Neural progenitor cell (in vitro differentiated cells): ENCODE results near the gene KCNIP1. TPM values are rescaled to one million over a fixed set of nuclear protein-coding genes. Genes with fewer than 3 reads are reported as not detected.
A peak's percentile ranks its signal among the peaks of the same experiment; 100 is the strongest.

ENCODE experiments used
- DNase-seq: peaks from one replicate; pipeline ENCODE4 v3.0.0-alpha.2; 2016; ENCODE audit warnings: low spot score
- H2AFZ ChIP-seq: fragments of 200-600 bp; sonication (generic); replicated peaks from 2 replicates; pipeline ENCODE4 v1.6.1; 2016; ENCODE audit warnings: antibody characterized with exemption
- H3F3A ChIP-seq: fragments of 200-600 bp; sonication (generic); 2 replicates; pipeline ENCODE4 v1.6.1; 2016; ENCODE audit warnings: antibody characterized with exemption, low read depth
- H3K27ac ChIP-seq: fragments of 200-600 bp; sonication (generic); 2 replicates; pipeline ENCODE4 v1.5.1; 2016; ENCODE audit warnings: mild to moderate bottlenecking
- H3K27me3 ChIP-seq: fragments of 200-600 bp; sonication (generic); 2 replicates; pipeline ENCODE4 v1.6.1; 2016; ENCODE audit warnings: mild to moderate bottlenecking, moderate library complexity
- H3K36me3 ChIP-seq: fragments of 200-600 bp; sonication (generic); 2 replicates; pipeline ENCODE4 v1.5.1; 2016
- H3K4me1 ChIP-seq: fragments of 200-600 bp; sonication (generic); 2 replicates; pipeline ENCODE4 v1.6.1; 2016; ENCODE audit warnings: mixed run types
- H3K4me2 ChIP-seq: fragments of 200-600 bp; sonication (generic); 2 replicates; pipeline ENCODE4 v1.6.1; 2016
- H3K4me3 ChIP-seq: fragments of 200-600 bp; sonication (generic); 2 replicates; pipeline ENCODE4 v1.5.1; 2016
- H3K79me2 ChIP-seq: fragments of 200-600 bp; sonication (generic); 2 replicates; pipeline ENCODE4 v1.6.1; 2016; ENCODE audit warnings: low read depth
- H3K9ac ChIP-seq: fragments of 200-600 bp; sonication (generic); 2 replicates; pipeline ENCODE4 v1.6.1; 2016
- H3K9me3 ChIP-seq: fragments of 200-600 bp; sonication (generic); 2 replicates; pipeline ENCODE4 v1.5.1; 2016; ENCODE audit warnings: low read depth
- H4K20me1 ChIP-seq: fragments of 200-600 bp; sonication (generic); 2 replicates; pipeline ENCODE4 v1.6.1; 2016; ENCODE audit warnings: low read depth
- H3K27ac Mint-ChIP-seq: 3 replicates; pipeline ENCODE4 v1.8.0; 2021; ENCODE audit warnings: mixed read lengths
- H3K27me3 Mint-ChIP-seq: 2 replicates; pipeline ENCODE4 v1.8.0; 2022; ENCODE audit warnings: low read depth, mild to moderate bottlenecking, inconsistent platforms, moderate library complexity, mixed read lengths; ENCODE audit not compliant: insufficient read depth
- H3K36me3 Mint-ChIP-seq: 3 replicates; pipeline ENCODE4 v1.8.0; 2021; ENCODE audit warnings: mixed read lengths
- H3K4me1 Mint-ChIP-seq: 3 replicates; pipeline ENCODE4 v1.8.0; 2021; ENCODE audit warnings: mixed read lengths
- H3K4me3 Mint-ChIP-seq: 3 replicates; pipeline ENCODE4 v1.8.0; 2021; ENCODE audit warnings: mild to moderate bottlenecking, moderate library complexity, mixed read lengths
- H3K9me3 Mint-ChIP-seq: 3 replicates; pipeline ENCODE4 v1.8.0; 2020; ENCODE audit warnings: mixed read lengths
- EZH2 ChIP-seq: fragments of 200-600 bp; sonication (generic); IDR thresholded peaks from 2 replicates; pipeline ENCODE4 v1.6.1; 2017; ENCODE audit warnings: antibody characterized with exemption, mild to moderate bottlenecking, moderate library complexity
- EZH2phosphoT487 ChIP-seq: fragments of 200-600 bp; sonication (generic); IDR thresholded peaks from 2 replicates; pipeline ENCODE4 v1.6.1; 2017; ENCODE audit warnings: antibody characterized with exemption
- total RNA-seq: library from RNA; depleted of rRNA; stranded (reverse); fragments of >200 nt; gene quantifications from 2 replicates; pipeline ENCODE4 v1.2.3, GENCODE V29; 2015; ENCODE audit warnings: low replicate concordance
- TF ChIP-seq, protein P1 (sequence below): fragments of 200-600 bp; sonication (generic); IDR thresholded peaks from 2 replicates; pipeline ENCODE4 v1.5.1; 2017; ENCODE audit warnings: antibody characterized with exemption, mild to moderate bottlenecking

KCNIP1 gene
- total RNA-seq, 1 donor from 2014 or later, result 2.8 TPM

DNA sequence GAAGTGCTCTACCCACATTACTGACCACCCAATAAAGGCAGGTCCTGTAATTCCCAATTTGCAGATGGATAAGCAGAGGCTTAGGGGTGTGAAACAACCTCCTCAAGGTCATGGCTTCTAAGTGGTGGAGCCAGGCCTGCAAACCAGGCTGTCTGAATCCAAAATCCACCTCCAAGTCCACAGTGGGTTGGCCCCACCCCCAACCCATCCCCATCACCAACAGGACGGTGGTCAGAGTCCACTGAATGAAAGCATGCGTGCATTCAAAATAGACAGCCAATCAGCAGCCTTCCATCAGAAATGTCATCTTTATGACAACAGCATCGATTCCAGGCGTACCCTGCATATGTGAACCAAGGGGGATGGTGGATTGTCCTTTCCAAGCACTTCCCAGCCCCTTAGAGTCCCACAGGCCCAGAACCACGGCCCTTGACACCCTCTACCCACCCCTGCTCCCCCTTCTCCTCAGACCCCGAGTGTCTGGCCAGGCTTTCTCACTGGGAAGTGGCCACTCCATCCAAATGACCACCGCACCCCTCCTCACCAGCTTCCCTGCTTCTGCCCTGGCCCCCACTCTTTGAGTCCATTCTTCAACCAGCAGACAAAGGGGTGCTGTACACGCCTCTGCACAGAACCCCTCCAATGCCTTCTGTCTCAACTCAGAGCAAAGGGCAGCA, 133.1 kb downstream of the KCNIP1 start:
- Mint-ChIP-seq H3K27me3 (peaks cover 9% of the 10 kb centered on the region), H3K36me3 (no peaks in the 10 kb centered on the region), H3K4me3 (no peak overlapping the region), H3K9me3 (no peaks in the 10 kb centered on the region), H3K27ac (no peak overlapping the region), H3K4me1 (peaks cover 31% of the 10 kb centered on the region)
- Histone ChIP-seq H3K4me3 (no peak overlapping the region), H3K27ac (no peak overlapping the region), H4K20me1 (peaks cover 11% of the 10 kb centered on the region), H3K79me2 (no peaks in the 10 kb centered on the region), H2AFZ (no peak overlapping the region), H3K9ac (no peak overlapping the region), H3K36me3 (no peaks in the 10 kb centered on the region), H3K4me1 (peaks cover 13% of the 10 kb centered on the region), H3K4me2 (no peak overlapping the region), H3K27me3 (no peaks in the 10 kb centered on the region), H3K9me3 (no peaks in the 10 kb centered on the region), H3F3A (peaks cover 17% of the 10 kb centered on the region)
- TF ChIP-seq, protein P1, sequence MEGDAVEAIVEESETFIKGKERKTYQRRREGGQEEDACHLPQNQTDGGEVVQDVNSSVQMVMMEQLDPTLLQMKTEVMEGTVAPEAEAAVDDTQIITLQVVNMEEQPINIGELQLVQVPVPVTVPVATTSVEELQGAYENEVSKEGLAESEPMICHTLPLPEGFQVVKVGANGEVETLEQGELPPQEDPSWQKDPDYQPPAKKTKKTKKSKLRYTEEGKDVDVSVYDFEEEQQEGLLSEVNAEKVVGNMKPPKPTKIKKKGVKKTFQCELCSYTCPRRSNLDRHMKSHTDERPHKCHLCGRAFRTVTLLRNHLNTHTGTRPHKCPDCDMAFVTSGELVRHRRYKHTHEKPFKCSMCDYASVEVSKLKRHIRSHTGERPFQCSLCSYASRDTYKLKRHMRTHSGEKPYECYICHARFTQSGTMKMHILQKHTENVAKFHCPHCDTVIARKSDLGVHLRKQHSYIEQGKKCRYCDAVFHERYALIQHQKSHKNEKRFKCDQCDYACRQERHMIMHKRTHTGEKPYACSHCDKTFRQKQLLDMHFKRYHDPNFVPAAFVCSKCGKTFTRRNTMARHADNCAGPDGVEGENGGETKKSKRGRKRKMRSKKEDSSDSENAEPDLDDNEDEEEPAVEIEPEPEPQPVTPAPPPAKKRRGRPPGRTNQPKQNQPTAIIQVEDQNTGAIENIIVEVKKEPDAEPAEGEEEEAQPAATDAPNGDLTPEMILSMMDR, result no peak
- TF ChIP-seq EZH2, result no peak
- no peak for TF ChIP-seq EZH2phosphoT487
- DNase-seq, result no peak

DNA sequence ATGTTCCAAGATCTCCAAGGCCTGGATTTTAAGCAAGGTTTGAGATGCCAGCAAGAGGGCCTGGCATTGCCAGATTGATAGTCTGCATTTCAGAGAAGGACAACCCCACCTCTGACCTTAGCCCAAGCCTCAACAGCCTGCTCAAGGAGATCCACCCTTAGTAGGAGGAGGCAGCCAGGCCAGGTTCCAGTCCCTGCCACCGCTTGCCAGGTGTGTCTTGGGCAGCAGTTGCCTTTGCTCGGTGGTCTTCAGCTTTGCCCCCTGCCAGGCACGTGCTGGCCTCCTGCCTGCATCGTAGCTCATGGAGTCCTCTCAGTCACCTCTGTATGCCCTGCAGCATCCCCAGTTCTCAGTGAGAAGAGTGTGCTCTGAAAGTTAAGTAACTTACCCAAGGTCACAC, 134.2 kb downstream of the KCNIP1 start:
- no peak overlapping the region for H2AFZ ChIP-seq
- Mint-ChIP-seq H3K36me3 (no peaks in the 10 kb centered on the region), H3K27me3 (peaks cover 6% of the 10 kb centered on the region), H3K4me3 (no peak overlapping the region), H3K9me3 (no peaks in the 10 kb centered on the region), H3K4me1 (peaks cover 22% of the 10 kb centered on the region), H3K27ac (no peak overlapping the region)
- peaks cover 11% of the 10 kb centered on the region for H3F3A ChIP-seq
- no peaks in the 10 kb centered on the region for H3K79me2 ChIP-seq
- H3K4me1 ChIP-seq, result peaks cover 10% of the 10 kb centered on the region
- peaks cover 11% of the 10 kb centered on the region for H4K20me1 ChIP-seq
- no peaks in the 10 kb centered on the region for H3K9me3 ChIP-seq
- no peak overlapping the region for H3K27ac ChIP-seq
- no peaks in the 10 kb centered on the region for H3K27me3 ChIP-seq
- no peak overlapping the region for H3K4me3 ChIP-seq
- H3K9ac ChIP-seq, result no peak overlapping the region
- H3K36me3 ChIP-seq, result no peaks in the 10 kb centered on the region
- TF ChIP-seq, protein P1, result no peak
- TF ChIP-seq EZH2 (no peak), EZH2phosphoT487 (no peak)
- no peak for DNase-seq
- H3K4me2 ChIP-seq, result no peak overlapping the region

DNA sequence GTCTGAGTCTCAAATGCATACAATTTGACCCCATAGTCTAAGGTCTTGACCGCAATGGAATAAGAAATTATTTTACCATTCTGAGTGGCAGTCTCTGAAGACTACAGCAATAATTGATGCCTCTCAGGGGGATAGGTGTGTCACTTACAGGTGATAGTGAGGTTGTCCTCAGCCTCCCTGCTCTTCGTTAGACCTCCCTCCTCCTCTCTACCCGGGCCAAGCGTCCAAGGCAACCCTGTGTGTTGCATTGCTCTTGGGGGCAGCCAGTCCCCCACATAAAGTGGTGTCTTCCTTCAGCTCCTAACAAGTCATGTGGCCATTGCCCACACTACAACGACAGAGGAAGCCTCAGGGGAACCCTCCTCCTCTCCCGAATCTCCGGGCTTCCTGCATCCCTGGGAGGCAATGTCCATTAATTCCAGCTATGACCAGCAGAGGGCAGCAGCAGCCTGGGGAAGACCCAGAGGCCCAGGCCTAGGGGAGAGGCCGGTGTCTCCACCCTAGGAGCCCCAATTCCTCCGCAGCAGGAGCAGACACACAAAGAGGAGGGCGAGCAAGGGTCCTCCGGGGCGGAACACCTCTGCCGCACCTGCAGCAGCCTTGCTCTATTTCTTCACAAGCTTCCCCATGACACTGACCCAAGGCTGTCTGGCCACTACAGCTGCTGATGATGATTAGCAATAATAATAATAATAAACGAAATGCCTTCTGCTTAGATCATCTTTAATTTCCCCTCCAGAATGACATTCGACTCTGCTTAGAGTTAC, 134.8 kb downstream of the KCNIP1 start:
- H3K4me1 Mint-ChIP-seq, result peaks cover 18% of the 10 kb centered on the region
- DNase-seq, result peak; percentile 87
- peaks cover 3% of the 10 kb centered on the region for H3K27me3 Mint-ChIP-seq
- no peak overlapping the region for H3K4me3 ChIP-seq
- H3K27ac ChIP-seq, result no peak overlapping the region
- no peak overlapping the region for H3K4me3 Mint-ChIP-seq
- H3K36me3 ChIP-seq, result no peaks in the 10 kb centered on the region
- no peaks in the 10 kb centered on the region for H3K9me3 ChIP-seq
- no peak overlapping the region for H3K9ac ChIP-seq
- no peak overlapping the region for H2AFZ ChIP-seq
- H3K27ac Mint-ChIP-seq, result peak overlapping the region; percentile 7
- peaks cover 7% of the 10 kb centered on the region for H3F3A ChIP-seq
- no peaks in the 10 kb centered on the region for H3K27me3 ChIP-seq
- H3K36me3 Mint-ChIP-seq, result no peaks in the 10 kb centered on the region
- H3K4me2 ChIP-seq, result no peak overlapping the region
- H3K79me2 ChIP-seq, result no peaks in the 10 kb centered on the region
- peaks cover 11% of the 10 kb centered on the region for H4K20me1 ChIP-seq
- H3K4me1 ChIP-seq, result peaks cover 10% of the 10 kb centered on the region
- no peaks in the 10 kb centered on the region for H3K9me3 Mint-ChIP-seq
- no peak for TF ChIP-seq EZH2
- TF ChIP-seq, protein P1, result peak; percentile 97
